HCT116 (cell line): Measurements from ENCODE around the gene CTSH. TPM values are rescaled to one million over a fixed set of nuclear protein-coding genes. Genes with fewer than 3 reads are reported as not detected.

ENCODE experiments used
- ATAC-seq: fragments of 200-7000 bp; cut with Tn5 transposase; 2 replicates; pipeline ENCODE4 v1.9.1; 2020; ENCODE audit warnings: mild to moderate bottlenecking, moderate library complexity
- BruUV-seq: library from RNA; stranded (reverse); fragments of 400-500 nt; replicated peaks from 2 replicates; lab custom pipeline; 2021; lab: Mats Ljungman, UMichigan
- CTCF ChIA-PET: fragments of 300-600 bp; sonication (Branson Sonifier 250); formaldehyde crosslinking; loops from one replicate; lab custom pipeline; 2021; ENCODE audit warnings: antibody characterized with exemption; lab: Charles Lee
- POLR2A ChIA-PET: fragments of 300-600, 350-600 bp; sonication (Branson Sonifier 250); formaldehyde crosslinking; loops from one replicate; lab custom pipeline; 2021; ENCODE audit warnings: antibody characterized with exemption; lab: Charles Lee
- RAD21 ChIA-PET, 2 experiments: fragments of 300-600 bp; sonication (Branson Sonifier 250); formaldehyde crosslinking; loops; one replicate each; lab custom pipeline; 2023; ENCODE audit warnings: low total read pairs in 2 of 2; ENCODE audit not compliant: uncharacterized antibody in 2 of 2, unreplicated experiment in 2 of 2, low non-redundant PET in 1 of 2; lab: Charles Lee
- DNase-seq: peaks from one replicate; pipeline ENCODE4 v3.0.0-alpha.2; 2010; ENCODE audit warnings: low read depth, low spot score
- H2AFZ ChIP-seq: fragments of 200-600 bp; shearing (Covaris generic), sonication (generic); 2 replicates; pipeline ENCODE4 v1.6.1; 2017; ENCODE audit warnings: low read depth, mixed run types, mixed read lengths, antibody characterized with exemption, low read length; ENCODE audit not compliant: poor library complexity, severe bottlenecking
- H3K27ac ChIP-seq: 2 replicates; pipeline ENCODE4 v1.5.1; 2012; ENCODE audit warnings: low read depth, low read length
- H3K27me3 ChIP-seq: fragments of 200-600 bp; sonication (generic); 2 replicates; pipeline ENCODE4 v1.6.1; 2016; ENCODE audit warnings: mixed run types, low read length, mixed read lengths; ENCODE audit not compliant: insufficient read depth
- H3K36me3 ChIP-seq, 2 experiments: fragments of 200-500 bp in 1 of 2; fragments of 200-600 bp in 1 of 2; sonication (Bioruptor generic) in 1 of 2; sonication (generic) in 1 of 2; 2 replicates each; pipeline versions ENCODE4 v1.5.1 to v1.6.1; 2014 to 2016; ENCODE audit warnings: low read length in 2 of 2, inconsistent platforms in 1 of 2, mixed read lengths in 1 of 2, mixed run types in 1 of 2; ENCODE audit not compliant: insufficient read depth in 2 of 2, control insufficient read depth in 1 of 2
- H3K4me1 ChIP-seq, 2 experiments: fragments of 200-600 bp in 1 of 2; sonication (generic) in 1 of 2; 2 replicates each; pipeline versions ENCODE4 v1.5.1 to v1.6.1; 2012 to 2017; ENCODE audit warnings: low read length in 2 of 2, inconsistent platforms in 1 of 2, mild to moderate bottlenecking in 1 of 2, mixed read lengths in 1 of 2, mixed run types in 1 of 2, moderate library complexity in 1 of 2; ENCODE audit not compliant: insufficient read depth in 2 of 2, control insufficient read depth in 1 of 2
- H3K4me2 ChIP-seq: fragments of 200-600 bp; sonication (generic); 2 replicates; pipeline ENCODE4 v1.6.1; 2017; ENCODE audit warnings: mixed run types, low read length, mixed read lengths
- H3K4me3 ChIP-seq, 2 experiments: fragments of 200-600 bp in 1 of 2; sonication (generic) in 1 of 2; replicated peaks in 1 of 2; 2 replicates each; pipeline ENCODE4 v1.5.1; 2011 to 2016; ENCODE audit warnings: low read length in 2 of 2, control low read depth in 1 of 2, low read depth in 1 of 2, mild to moderate bottlenecking in 1 of 2, mixed read lengths in 1 of 2, mixed run types in 1 of 2
- H3K79me2 ChIP-seq: fragments of 200-600 bp; sonication (generic); 2 replicates; pipeline ENCODE4 v1.6.1; 2017; ENCODE audit warnings: mild to moderate bottlenecking, mixed run types, low read length, moderate library complexity, mixed read lengths; ENCODE audit not compliant: insufficient read depth
- H3K9ac ChIP-seq: fragments of 200-600 bp; sonication (generic); 2 replicates; pipeline ENCODE4 v1.6.1; 2016; ENCODE audit warnings: low read length, mixed read lengths
- H3K9me2 ChIP-seq: fragments of 200-600 bp; sonication (generic), shearing (Covaris generic); 2 replicates; pipeline ENCODE4 v1.6.1; 2017; ENCODE audit warnings: mixed run types, mild to moderate bottlenecking, moderate library complexity; ENCODE audit not compliant: insufficient read depth
- H3K9me3 ChIP-seq, 2 experiments: fragments of 200-500 bp in 1 of 2; fragments of 200-600 bp in 1 of 2; sonication (Bioruptor generic) in 1 of 2; sonication (generic) in 1 of 2; 2 replicates each; pipeline ENCODE4 v1.6.1; 2014 to 2017; ENCODE audit warnings: low read length in 2 of 2, mixed read lengths in 2 of 2, inconsistent platforms in 1 of 2, low read depth in 1 of 2, mild to moderate bottlenecking in 1 of 2, mixed run types in 1 of 2, moderate library complexity in 1 of 2; ENCODE audit not compliant: control insufficient read depth in 1 of 2, insufficient read depth in 1 of 2
- H4K20me1 ChIP-seq: fragments of 200-600 bp; sonication (generic), shearing (Covaris generic); 2 replicates; pipeline ENCODE4 v1.6.1; 2017; ENCODE audit warnings: mixed run types, mild to moderate bottlenecking, moderate library complexity; ENCODE audit not compliant: insufficient read depth
- CBX3 ChIP-seq: IDR thresholded peaks from 2 replicates; pipeline ENCODE4 v1.6.1; 2012; ENCODE audit warnings: low read depth
- CEBPB ChIP-seq: IDR thresholded peaks from 2 replicates; pipeline ENCODE4 v1.6.1; 2012; ENCODE audit warnings: low read depth
- EGR1 ChIP-seq: IDR thresholded peaks from 2 replicates; pipeline ENCODE4 v1.6.1; 2012; ENCODE audit warnings: low read depth
- ELF1 ChIP-seq: IDR thresholded peaks from 2 replicates; pipeline ENCODE4 v1.6.1; 2012; ENCODE audit warnings: low read depth, borderline replicate concordance
- EZH2 ChIP-seq: fragments of 200-600 bp; sonication (generic); IDR thresholded peaks from 2 replicates; pipeline ENCODE4 v1.6.1; 2017; ENCODE audit warnings: antibody characterized with exemption, mixed run types
- EZH2phosphoT487 ChIP-seq: fragments of 200-600 bp; IDR thresholded peaks from 2 replicates; pipeline ENCODE4 v1.6.1; 2018; ENCODE audit warnings: antibody characterized with exemption, borderline replicate concordance
- FOSL1 ChIP-seq: IDR thresholded peaks from 2 replicates; pipeline ENCODE4 v1.6.1; 2012; ENCODE audit warnings: low read depth
- JUND ChIP-seq: IDR thresholded peaks from 2 replicates; pipeline ENCODE4 v1.6.1; 2012
- POLR2A ChIP-seq: IDR thresholded peaks from 2 replicates; pipeline ENCODE4 v1.7.0; 2011; ENCODE audit warnings: borderline replicate concordance; ENCODE audit not compliant: insufficient read depth, insufficient read length; ENCODE audit errors: extremely low read depth
- POLR2AphosphoS5 ChIP-seq: IDR thresholded peaks from 2 replicates; pipeline ENCODE4 v1.6.1; 2011; ENCODE audit warnings: mild to moderate bottlenecking, low read depth, low read length, moderate library complexity
- RAD21 ChIP-seq: IDR thresholded peaks from 2 replicates; pipeline ENCODE4 v1.6.1; 2012; ENCODE audit warnings: low read depth, mild to moderate bottlenecking
- SP1 ChIP-seq: IDR thresholded peaks from 2 replicates; pipeline ENCODE4 v1.6.1; 2012; ENCODE audit warnings: low read depth
- SRF ChIP-seq: IDR thresholded peaks from 2 replicates; pipeline ENCODE4 v1.6.1; 2012; ENCODE audit warnings: low read depth
- TCF7L2 ChIP-seq: IDR thresholded peaks from 2 replicates; pipeline ENCODE4 v1.7.0; 2011; ENCODE audit warnings: borderline replicate concordance, inconsistent platforms; ENCODE audit not compliant: insufficient read depth, insufficient read length; ENCODE audit errors: extremely low read depth
- YY1 ChIP-seq: IDR thresholded peaks from 2 replicates; pipeline ENCODE4 v1.6.1; 2011; ENCODE audit warnings: low read length, low read depth, moderate library complexity, mild to moderate bottlenecking; ENCODE audit not compliant: insufficient replicate concordance; ENCODE audit errors: extremely low read depth
- ZFX ChIP-seq: fragments of 450-650 bp; IDR thresholded peaks from 2 replicates; pipeline ENCODE4 v1.6.1; 2017
- ZNF274 ChIP-seq: fragments of 200-500 bp; sonication (Bioruptor generic); IDR thresholded peaks from 2 replicates; pipeline ENCODE4 v1.6.1; 2014; ENCODE audit warnings: mild to moderate bottlenecking, low read depth, low read length, inconsistent platforms
- intact Hi-C: fragments of 100-400 bp; cut with micrococcal nuclease; formaldehyde crosslinking; loops from 2 replicates; pipeline ENCODE4 v1.10.0; 2022
- total RNA-seq: library from RNA; stranded (reverse); gene quantifications from one replicate; pipeline ENCODE4 v1.2.1, GENCODE V29; 2021; ENCODE audit not compliant: unreplicated experiment
- TF ChIP-seq, protein P1 (sequence below), 3 experiments: fragments of 200-600 bp in 1 of 3; sonication (generic) in 1 of 3; IDR thresholded peaks in 2 of 3; conservative IDR thresholded peaks in 1 of 3; 2 replicates each; pipeline ENCODE4 v1.5.1; 2012 to 2017; ENCODE audit warnings: low read depth in 2 of 3, low read length in 2 of 3, antibody characterized with exemption in 1 of 3, borderline replicate concordance in 1 of 3, control low read depth in 1 of 3, mild to moderate bottlenecking in 1 of 3, mixed read lengths in 1 of 3, mixed run types in 1 of 3, moderate library complexity in 1 of 3; ENCODE audit not compliant: insufficient read depth in 1 of 3
- TF ChIP-seq, protein P2 (sequence below): IDR thresholded peaks from 2 replicates; pipeline ENCODE4 v1.6.1; 2012
- TF ChIP-seq, protein P3 (sequence below): IDR thresholded peaks from 2 replicates; pipeline ENCODE4 v1.6.1; 2011; ENCODE audit warnings: mild to moderate bottlenecking, low read length, moderate library complexity; ENCODE audit not compliant: insufficient replicate concordance; ENCODE audit errors: extremely low read depth
- TF ChIP-seq, protein P4 (sequence below): IDR thresholded peaks from 2 replicates; pipeline ENCODE4 v1.6.1; 2012; ENCODE audit warnings: low read depth

CTSH gene
- total RNA-seq, 1 experiment from 2014 or later: 37.5 TPM

DNA sequence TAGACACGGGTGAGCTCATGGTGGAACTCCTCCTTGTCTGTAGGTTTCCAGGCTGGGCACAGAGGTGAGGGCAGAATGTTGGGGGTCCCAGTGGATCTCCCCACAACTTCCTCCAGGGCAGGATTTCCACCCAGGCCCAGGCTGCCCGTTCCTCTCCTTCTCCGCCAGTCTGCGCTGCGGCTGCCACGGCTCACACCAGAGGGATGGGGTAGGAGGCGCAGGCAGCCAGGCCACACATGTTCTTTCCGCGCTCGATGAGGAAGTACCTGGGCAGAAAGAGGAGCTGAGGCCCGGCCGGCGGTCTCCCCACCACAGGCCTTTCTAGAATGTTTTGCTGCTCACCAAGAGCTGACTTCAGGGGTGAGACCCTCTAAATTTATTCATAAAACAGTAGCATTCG lies 22.9 kb downstream of the CTSH start (continued):
- TF ChIP-seq ZNF274: no peak
- no peak for TF ChIP-seq POLR2AphosphoS5
- no peak for TF ChIP-seq ZFX
- TF ChIP-seq EZH2: no peak
- TF ChIP-seq, all 23 proteins: peak for 0

DNA sequence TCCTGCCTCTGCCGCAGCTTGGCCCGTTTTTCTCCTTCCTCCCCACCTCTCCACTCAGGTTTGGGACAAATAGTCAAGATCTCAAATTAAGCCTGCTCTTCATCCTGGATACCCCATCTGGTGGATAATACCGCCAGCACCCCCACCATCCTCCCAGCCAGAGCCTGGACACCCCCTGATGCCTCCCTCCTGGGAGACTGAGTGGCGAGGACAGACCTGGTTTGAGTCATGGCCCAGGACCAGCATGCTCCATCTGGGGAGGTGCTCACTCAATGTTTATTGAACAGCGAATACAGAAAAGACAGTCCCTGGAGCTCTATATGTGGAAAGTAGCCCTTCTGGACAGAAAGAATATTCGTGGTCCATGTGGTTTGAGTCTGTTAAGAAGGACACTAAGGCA lies 23.3 kb downstream of the CTSH start:
- Histone ChIP-seq H3K27ac (no peak overlapping the region), H3K4me2 (no peak overlapping the region), H2AFZ (no peak overlapping the region), H3K27me3 (no peaks in the 10 kb centered on the region), H4K20me1 (no peaks in the 10 kb centered on the region), H3K4me3 (no peak overlapping the region), H3K9me2 (no peaks in the 10 kb centered on the region), H3K4me1 (no peaks in the 10 kb centered on the region), H3K9me3 (no peaks in the 10 kb centered on the region), H3K79me2 (no peaks in the 10 kb centered on the region), H3K36me3 (peaks cover 5 to 26% of the 10 kb centered on the region in 2 experiments), H3K9ac (no peak overlapping the region)
- POLR2A ChIA-PET: no interaction called here
- RAD21 ChIA-PET: no interaction called here
- no peak for DNase-seq
- no TSS peak for BruUV-seq
- intact Hi-C loops: no loop called here
- CTCF ChIA-PET: no interaction called here
- ATAC-seq: no peak
- no peak for TF ChIP-seq EGR1
- no peak for TF ChIP-seq RAD21
- TF ChIP-seq POLR2A: no peak
- TF ChIP-seq ZNF274: no peak
- TF ChIP-seq EZH2phosphoT487: no peak
- TF ChIP-seq ELF1: no peak
- TF ChIP-seq FOSL1: no peak
- TF ChIP-seq, protein P1, sequence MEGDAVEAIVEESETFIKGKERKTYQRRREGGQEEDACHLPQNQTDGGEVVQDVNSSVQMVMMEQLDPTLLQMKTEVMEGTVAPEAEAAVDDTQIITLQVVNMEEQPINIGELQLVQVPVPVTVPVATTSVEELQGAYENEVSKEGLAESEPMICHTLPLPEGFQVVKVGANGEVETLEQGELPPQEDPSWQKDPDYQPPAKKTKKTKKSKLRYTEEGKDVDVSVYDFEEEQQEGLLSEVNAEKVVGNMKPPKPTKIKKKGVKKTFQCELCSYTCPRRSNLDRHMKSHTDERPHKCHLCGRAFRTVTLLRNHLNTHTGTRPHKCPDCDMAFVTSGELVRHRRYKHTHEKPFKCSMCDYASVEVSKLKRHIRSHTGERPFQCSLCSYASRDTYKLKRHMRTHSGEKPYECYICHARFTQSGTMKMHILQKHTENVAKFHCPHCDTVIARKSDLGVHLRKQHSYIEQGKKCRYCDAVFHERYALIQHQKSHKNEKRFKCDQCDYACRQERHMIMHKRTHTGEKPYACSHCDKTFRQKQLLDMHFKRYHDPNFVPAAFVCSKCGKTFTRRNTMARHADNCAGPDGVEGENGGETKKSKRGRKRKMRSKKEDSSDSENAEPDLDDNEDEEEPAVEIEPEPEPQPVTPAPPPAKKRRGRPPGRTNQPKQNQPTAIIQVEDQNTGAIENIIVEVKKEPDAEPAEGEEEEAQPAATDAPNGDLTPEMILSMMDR (IDR thresholded peaks at IDR 0.05 in 2 of 3, conservative IDR thresholded peaks at IDR 0.05 in 1 of 3; ENCODE audit: borderline replicate concordance in 1 of 3, insufficient read depth in 1 of 3, low read depth in 2 of 3, low read length in 2 of 3): no peak
- no peak for TF ChIP-seq SRF
- TF ChIP-seq JUND: no peak
- no peak for TF ChIP-seq CBX3
- no peak for TF ChIP-seq EZH2
- TF ChIP-seq, protein P2, sequence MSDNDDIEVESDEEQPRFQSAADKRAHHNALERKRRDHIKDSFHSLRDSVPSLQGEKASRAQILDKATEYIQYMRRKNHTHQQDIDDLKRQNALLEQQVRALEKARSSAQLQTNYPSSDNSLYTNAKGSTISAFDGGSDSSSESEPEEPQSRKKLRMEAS: no peak
- no peak for TF ChIP-seq YY1
- TF ChIP-seq TCF7L2: no peak
- TF ChIP-seq, protein P3, sequence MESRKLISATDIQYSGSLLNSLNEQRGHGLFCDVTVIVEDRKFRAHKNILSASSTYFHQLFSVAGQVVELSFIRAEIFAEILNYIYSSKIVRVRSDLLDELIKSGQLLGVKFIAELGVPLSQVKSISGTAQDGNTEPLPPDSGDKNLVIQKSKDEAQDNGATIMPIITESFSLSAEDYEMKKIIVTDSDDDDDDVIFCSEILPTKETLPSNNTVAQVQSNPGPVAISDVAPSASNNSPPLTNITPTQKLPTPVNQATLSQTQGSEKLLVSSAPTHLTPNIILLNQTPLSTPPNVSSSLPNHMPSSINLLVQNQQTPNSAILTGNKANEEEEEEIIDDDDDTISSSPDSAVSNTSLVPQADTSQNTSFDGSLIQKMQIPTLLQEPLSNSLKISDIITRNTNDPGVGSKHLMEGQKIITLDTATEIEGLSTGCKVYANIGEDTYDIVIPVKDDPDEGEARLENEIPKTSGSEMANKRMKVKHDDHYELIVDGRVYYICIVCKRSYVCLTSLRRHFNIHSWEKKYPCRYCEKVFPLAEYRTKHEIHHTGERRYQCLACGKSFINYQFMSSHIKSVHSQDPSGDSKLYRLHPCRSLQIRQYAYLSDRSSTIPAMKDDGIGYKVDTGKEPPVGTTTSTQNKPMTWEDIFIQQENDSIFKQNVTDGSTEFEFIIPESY: no peak
- TF ChIP-seq CEBPB: no peak
- TF ChIP-seq, protein P4, sequence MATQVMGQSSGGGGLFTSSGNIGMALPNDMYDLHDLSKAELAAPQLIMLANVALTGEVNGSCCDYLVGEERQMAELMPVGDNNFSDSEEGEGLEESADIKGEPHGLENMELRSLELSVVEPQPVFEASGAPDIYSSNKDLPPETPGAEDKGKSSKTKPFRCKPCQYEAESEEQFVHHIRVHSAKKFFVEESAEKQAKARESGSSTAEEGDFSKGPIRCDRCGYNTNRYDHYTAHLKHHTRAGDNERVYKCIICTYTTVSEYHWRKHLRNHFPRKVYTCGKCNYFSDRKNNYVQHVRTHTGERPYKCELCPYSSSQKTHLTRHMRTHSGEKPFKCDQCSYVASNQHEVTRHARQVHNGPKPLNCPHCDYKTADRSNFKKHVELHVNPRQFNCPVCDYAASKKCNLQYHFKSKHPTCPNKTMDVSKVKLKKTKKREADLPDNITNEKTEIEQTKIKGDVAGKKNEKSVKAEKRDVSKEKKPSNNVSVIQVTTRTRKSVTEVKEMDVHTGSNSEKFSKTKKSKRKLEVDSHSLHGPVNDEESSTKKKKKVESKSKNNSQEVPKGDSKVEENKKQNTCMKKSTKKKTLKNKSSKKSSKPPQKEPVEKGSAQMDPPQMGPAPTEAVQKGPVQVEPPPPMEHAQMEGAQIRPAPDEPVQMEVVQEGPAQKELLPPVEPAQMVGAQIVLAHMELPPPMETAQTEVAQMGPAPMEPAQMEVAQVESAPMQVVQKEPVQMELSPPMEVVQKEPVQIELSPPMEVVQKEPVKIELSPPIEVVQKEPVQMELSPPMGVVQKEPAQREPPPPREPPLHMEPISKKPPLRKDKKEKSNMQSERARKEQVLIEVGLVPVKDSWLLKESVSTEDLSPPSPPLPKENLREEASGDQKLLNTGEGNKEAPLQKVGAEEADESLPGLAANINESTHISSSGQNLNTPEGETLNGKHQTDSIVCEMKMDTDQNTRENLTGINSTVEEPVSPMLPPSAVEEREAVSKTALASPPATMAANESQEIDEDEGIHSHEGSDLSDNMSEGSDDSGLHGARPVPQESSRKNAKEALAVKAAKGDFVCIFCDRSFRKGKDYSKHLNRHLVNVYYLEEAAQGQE: no peak
- TF ChIP-seq SP1: no peak
